ENCODE data around the gene ABCB11. TPM values are rescaled to one million over a fixed set of nuclear protein-coding genes. Genes with fewer than 3 reads are reported as not detected.

Gene ABCB11
- total RNA-seq, 1 experiment from 2014 or later, result 0.12 TPM

DNA sequence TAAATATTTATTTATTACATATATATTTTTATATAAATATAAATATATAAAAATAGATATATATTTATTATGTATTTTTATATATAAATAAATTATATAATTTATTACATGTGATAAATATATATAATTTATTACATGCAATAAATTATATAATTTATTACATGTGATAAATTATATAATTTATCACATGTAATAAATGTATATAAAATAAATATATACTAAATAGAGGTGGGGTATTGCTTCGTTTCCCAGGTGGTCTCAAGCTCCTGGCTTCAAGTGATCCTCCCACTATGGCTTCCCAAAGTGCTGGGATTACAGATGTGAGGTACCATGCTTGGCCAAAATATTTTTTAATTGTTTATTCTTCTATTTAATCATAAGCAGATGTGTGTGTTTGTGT lies 133.7 kb downstream of the ABCB11 start:
- H3K79me2 ChIP-seq (ENCODE audit: insufficient read depth, low read length), result no peaks in the 10 kb centered on the region
- no TSS peak for BruUV-seq (replicated peaks)
- intact Hi-C loops (cut with micrococcal nuclease), result no loop called here
- H3K9me2 ChIP-seq (ENCODE audit: insufficient read depth), result no peaks in the 10 kb centered on the region
- H3K36me3 ChIP-seq (ENCODE audit: control insufficient read depth in 1 of 2, insufficient read depth in 2 of 2, low read length in 2 of 2), result no peaks in the 10 kb centered on the region
- ChIA-PET RAD21 (ENCODE audit: low non-redundant PET in 1 of 2, low total read pairs in 2 of 2, uncharacterized antibody in 2 of 2, unreplicated experiment in 2 of 2) (no interaction called here), CTCF (no interaction called here), POLR2A (no interaction called here)
- no peak overlapping the region for H2AFZ ChIP-seq (ENCODE audit: low read depth, low read length, poor library complexity, severe bottlenecking)
- H3K4me3 ChIP-seq (replicated peaks in 1 of 2; ENCODE audit: low read depth in 1 of 2, low read length in 2 of 2), result no peak overlapping the region
- TF ChIP-seq, protein P1, sequence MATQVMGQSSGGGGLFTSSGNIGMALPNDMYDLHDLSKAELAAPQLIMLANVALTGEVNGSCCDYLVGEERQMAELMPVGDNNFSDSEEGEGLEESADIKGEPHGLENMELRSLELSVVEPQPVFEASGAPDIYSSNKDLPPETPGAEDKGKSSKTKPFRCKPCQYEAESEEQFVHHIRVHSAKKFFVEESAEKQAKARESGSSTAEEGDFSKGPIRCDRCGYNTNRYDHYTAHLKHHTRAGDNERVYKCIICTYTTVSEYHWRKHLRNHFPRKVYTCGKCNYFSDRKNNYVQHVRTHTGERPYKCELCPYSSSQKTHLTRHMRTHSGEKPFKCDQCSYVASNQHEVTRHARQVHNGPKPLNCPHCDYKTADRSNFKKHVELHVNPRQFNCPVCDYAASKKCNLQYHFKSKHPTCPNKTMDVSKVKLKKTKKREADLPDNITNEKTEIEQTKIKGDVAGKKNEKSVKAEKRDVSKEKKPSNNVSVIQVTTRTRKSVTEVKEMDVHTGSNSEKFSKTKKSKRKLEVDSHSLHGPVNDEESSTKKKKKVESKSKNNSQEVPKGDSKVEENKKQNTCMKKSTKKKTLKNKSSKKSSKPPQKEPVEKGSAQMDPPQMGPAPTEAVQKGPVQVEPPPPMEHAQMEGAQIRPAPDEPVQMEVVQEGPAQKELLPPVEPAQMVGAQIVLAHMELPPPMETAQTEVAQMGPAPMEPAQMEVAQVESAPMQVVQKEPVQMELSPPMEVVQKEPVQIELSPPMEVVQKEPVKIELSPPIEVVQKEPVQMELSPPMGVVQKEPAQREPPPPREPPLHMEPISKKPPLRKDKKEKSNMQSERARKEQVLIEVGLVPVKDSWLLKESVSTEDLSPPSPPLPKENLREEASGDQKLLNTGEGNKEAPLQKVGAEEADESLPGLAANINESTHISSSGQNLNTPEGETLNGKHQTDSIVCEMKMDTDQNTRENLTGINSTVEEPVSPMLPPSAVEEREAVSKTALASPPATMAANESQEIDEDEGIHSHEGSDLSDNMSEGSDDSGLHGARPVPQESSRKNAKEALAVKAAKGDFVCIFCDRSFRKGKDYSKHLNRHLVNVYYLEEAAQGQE (IDR thresholded peaks at IDR 0.05; ENCODE audit: low read depth), result no peak
- TF ChIP-seq EZH2phosphoT487 (IDR thresholded peaks at IDR 0.05; ENCODE audit: borderline replicate concordance) (no peak), TCF7L2 (IDR thresholded peaks at IDR 0.05; ENCODE audit: borderline replicate concordance, extremely low read depth, insufficient read depth, insufficient read length) (no peak), SP1 (IDR thresholded peaks at IDR 0.05; ENCODE audit: low read depth) (no peak), POLR2AphosphoS5 (IDR thresholded peaks at IDR 0.05; ENCODE audit: low read depth, low read length) (no peak), YY1 (IDR thresholded peaks at IDR 0.05; ENCODE audit: extremely low read depth, insufficient replicate concordance, low read depth, low read length) (no peak)
- no peaks in the 10 kb centered on the region for H3K27me3 ChIP-seq (ENCODE audit: insufficient read depth, low read length)
- H3K9ac ChIP-seq (ENCODE audit: low read length), result no peak overlapping the region
- no peak overlapping the region for H3K27ac ChIP-seq (ENCODE audit: low read depth, low read length)
- H3K4me1 ChIP-seq (ENCODE audit: control insufficient read depth in 1 of 2, insufficient read depth in 2 of 2, low read length in 2 of 2), result no peaks in the 10 kb centered on the region
- H4K20me1 ChIP-seq (ENCODE audit: insufficient read depth), result no peaks in the 10 kb centered on the region
- H3K9me3 ChIP-seq (ENCODE audit: control insufficient read depth in 1 of 2, insufficient read depth in 1 of 2, low read depth in 1 of 2, low read length in 2 of 2), result no peaks in the 10 kb centered on the region
- no peak for ATAC-seq
- no peak for DNase-seq (ENCODE audit: low read depth, low spot score)
- no peak overlapping the region for H3K4me2 ChIP-seq (ENCODE audit: low read length)

DNA sequence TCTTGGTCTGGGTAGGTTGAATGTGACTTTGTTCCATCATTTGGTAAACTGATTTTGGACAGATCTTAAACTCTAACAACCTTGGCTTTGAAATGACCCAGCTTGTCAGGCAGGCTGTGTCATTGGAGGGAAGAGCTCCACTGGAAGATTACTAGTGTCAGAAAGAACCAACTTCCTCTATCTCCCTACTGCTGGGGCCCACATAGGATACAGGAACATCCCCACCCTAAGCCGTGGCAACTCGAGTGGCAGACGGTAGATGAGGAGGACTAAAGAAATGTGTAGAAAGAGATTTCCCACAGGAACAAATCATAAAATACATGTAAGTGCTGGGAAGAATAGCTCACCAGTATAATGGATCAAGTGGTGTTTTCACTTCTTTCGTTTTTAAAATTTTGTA lies 134.3 kb downstream of the ABCB11 start:
- ChIA-PET RAD21 (ENCODE audit: low non-redundant PET in 1 of 2, low total read pairs in 2 of 2, uncharacterized antibody in 2 of 2, unreplicated experiment in 2 of 2) (no interaction called here), POLR2A (no interaction called here), CTCF (no interaction called here)
- Histone ChIP-seq H3K4me2 (ENCODE audit: low read length) (no peak overlapping the region), H3K9me2 (ENCODE audit: insufficient read depth) (no peaks in the 10 kb centered on the region), H2AFZ (ENCODE audit: low read depth, low read length, poor library complexity, severe bottlenecking) (no peak overlapping the region), H3K27ac (ENCODE audit: low read depth, low read length) (no peak overlapping the region), H3K9me3 (ENCODE audit: control insufficient read depth in 1 of 2, insufficient read depth in 1 of 2, low read depth in 1 of 2, low read length in 2 of 2) (no peaks in the 10 kb centered on the region), H3K4me3 (replicated peaks in 1 of 2; ENCODE audit: low read depth in 1 of 2, low read length in 2 of 2) (no peak overlapping the region), H3K36me3 (ENCODE audit: control insufficient read depth in 1 of 2, insufficient read depth in 2 of 2, low read length in 2 of 2) (no peaks in the 10 kb centered on the region), H3K27me3 (ENCODE audit: insufficient read depth, low read length) (no peaks in the 10 kb centered on the region), H3K4me1 (ENCODE audit: control insufficient read depth in 1 of 2, insufficient read depth in 2 of 2, low read length in 2 of 2) (no peaks in the 10 kb centered on the region), H4K20me1 (ENCODE audit: insufficient read depth) (no peaks in the 10 kb centered on the region), H3K79me2 (ENCODE audit: insufficient read depth, low read length) (no peaks in the 10 kb centered on the region), H3K9ac (ENCODE audit: low read length) (no peak overlapping the region)
- no peak for ATAC-seq
- BruUV-seq (replicated peaks), result no TSS peak
- TF ChIP-seq CEBPB (IDR thresholded peaks at IDR 0.05; ENCODE audit: low read depth) (no peak), POLR2AphosphoS5 (IDR thresholded peaks at IDR 0.05; ENCODE audit: low read depth, low read length) (no peak), JUND (IDR thresholded peaks at IDR 0.05) (no peak), SP1 (IDR thresholded peaks at IDR 0.05; ENCODE audit: low read depth) (no peak)
- intact Hi-C loops (cut with micrococcal nuclease), result no loop called here
- no peak for DNase-seq (ENCODE audit: low read depth, low spot score)

Measured in HCT116 (cell line).